ENCODE measurements around the gene PIEZO1. TPM values are rescaled to one million over a fixed set of nuclear protein-coding genes. Genes with fewer than 3 reads are reported as not detected.

PIEZO1 gene
- total and polyA plus RNA-seq, 2 experiments from 2014 or later = 30.4 to 70.1 TPM

DNA sequence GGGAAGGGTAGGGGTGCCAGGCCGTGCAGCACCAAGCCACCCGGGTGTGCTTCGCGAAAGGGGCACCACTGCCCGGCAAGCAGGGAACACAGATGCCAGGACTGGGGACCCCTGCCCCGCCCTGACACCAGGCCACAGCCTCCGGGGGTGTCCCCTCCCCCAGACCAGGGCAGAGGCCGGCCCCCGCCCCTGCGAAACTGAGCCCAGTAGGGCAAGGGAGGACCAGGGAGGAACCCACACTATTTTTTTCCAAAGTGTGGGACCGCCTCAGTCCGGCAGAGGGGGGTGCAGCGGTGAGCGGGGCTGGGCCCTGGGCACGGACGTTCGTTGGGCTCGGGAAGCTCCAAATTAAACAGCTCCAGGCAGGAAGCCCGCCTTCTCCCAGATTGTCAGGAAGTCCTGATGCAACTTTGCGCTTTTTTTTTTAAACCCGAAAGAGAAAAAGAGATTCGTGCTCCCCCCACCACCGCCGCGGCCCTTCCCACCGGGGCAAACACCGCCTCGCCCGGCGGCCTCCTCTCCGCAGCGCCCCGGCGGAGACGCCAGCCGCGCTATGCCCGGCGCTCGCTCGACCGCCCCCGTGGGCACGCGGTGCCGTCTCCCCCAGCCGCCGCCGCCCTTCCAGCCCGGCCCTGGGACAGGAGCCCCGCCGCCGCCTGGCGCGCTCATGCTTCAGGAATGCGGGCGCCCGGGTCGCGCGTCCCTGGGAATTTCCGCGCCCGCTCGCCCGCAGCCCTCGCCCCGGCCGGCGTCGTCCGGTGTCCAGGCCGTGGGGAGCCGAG, 755 bp downstream of the PIEZO1 start:
- peaks cover 28% of the 10 kb centered on the region for H3K4me1 Mint-ChIP-seq
- no peaks in the 10 kb centered on the region for H3K36me3 ChIP-seq (ENCODE audit: insufficient read depth)
- peak overlapping the region; percentile 77 for H3K4me3 Mint-ChIP-seq
- TF ChIP-seq EZH2 (IDR thresholded peaks at IDR 0.05; ENCODE audit: low read depth, unreplicated experiment) = no peak
- TF ChIP-seq, protein P1, sequence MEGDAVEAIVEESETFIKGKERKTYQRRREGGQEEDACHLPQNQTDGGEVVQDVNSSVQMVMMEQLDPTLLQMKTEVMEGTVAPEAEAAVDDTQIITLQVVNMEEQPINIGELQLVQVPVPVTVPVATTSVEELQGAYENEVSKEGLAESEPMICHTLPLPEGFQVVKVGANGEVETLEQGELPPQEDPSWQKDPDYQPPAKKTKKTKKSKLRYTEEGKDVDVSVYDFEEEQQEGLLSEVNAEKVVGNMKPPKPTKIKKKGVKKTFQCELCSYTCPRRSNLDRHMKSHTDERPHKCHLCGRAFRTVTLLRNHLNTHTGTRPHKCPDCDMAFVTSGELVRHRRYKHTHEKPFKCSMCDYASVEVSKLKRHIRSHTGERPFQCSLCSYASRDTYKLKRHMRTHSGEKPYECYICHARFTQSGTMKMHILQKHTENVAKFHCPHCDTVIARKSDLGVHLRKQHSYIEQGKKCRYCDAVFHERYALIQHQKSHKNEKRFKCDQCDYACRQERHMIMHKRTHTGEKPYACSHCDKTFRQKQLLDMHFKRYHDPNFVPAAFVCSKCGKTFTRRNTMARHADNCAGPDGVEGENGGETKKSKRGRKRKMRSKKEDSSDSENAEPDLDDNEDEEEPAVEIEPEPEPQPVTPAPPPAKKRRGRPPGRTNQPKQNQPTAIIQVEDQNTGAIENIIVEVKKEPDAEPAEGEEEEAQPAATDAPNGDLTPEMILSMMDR (conservative IDR thresholded peaks at IDR 0.05; ENCODE audit: low read depth in 2 of 2) = peak; percentile 43 to 44
- peaks cover 48% of the 10 kb centered on the region for H3K79me2 ChIP-seq (replicated peaks; ENCODE audit: insufficient read depth)
- H3K4me2 ChIP-seq = peak overlapping the region; percentile 82
- H3K36me3 Mint-ChIP-seq (ENCODE audit: low read depth) = no peaks in the 10 kb centered on the region
- H3K27me3 Mint-ChIP-seq (ENCODE audit: insufficient read depth, low read depth, poor library complexity) = peaks cover 14% of the 10 kb centered on the region
- H3K27me3 ChIP-seq (ENCODE audit: insufficient read depth) = peaks cover 4% of the 10 kb centered on the region; the same call in 1 of the 2 replicates
- DNase-seq (ENCODE audit: low spot score) = peak; percentile 83
- H3K27ac Mint-ChIP-seq = no peak overlapping the region
- H3K9me2 ChIP-seq (ENCODE audit: insufficient read depth) = no peaks in the 10 kb centered on the region
- H3K4me3 ChIP-seq = peak overlapping the region; percentile 65
- H3K27ac ChIP-seq (ENCODE audit: low read depth) = no peak overlapping the region
- peak; percentile 70 for ATAC-seq
- peaks cover 10% of the 10 kb centered on the region; the same call in 1 of the 2 replicates for H3K4me1 ChIP-seq (ENCODE audit: insufficient read depth)
- H3K9me3 Mint-ChIP-seq = no peaks in the 10 kb centered on the region
- 0 out of 2 replicates have a peak overlapping the region, but pooled peaks have one; percentile 28 for H2AFZ ChIP-seq
- H3F3A ChIP-seq (replicated peaks; ENCODE audit: low read depth) = peaks cover 9% of the 10 kb centered on the region; the same call in 1 of the 2 replicates
- 0 out of 2 replicates have a peak, but pooled peaks cover 7% of the 10 kb centered on the region for H4K20me1 ChIP-seq (replicated peaks; ENCODE audit: insufficient read depth)

DNA sequence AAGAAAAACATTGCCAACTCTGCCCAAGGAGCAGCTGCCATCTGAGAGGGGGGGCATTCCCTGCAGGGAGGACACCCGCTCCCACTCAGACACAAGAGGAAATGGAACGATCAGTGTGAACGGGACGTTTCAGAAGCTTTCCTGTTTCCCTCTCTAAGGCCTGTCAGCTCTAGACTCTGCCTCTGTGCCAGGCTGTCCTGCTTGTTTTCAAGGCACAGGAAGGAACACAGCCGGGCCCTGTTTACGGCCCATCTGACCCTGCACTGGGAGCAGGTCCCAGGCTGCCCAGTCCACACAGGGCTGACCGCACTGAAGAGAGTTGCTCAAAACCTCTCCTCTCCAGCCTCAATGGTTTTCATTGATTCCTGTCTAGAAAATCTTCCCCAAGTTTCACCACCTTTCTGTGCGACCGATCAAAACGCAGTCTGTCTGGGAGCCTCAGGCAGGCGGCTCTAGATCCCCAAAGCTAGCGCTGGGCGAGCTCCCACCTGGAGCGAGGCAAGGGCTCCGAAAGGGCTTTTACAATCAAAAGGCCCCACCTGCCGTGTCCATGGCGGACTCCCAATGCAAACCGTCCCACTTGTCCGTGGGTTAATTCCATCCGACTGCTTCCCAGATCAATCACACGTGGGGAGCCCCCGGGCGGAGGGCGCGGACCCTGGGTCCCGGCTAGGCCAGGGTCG, 1.5 kb downstream of the PIEZO1 start:
- Histone ChIP-seq H3K4me1 (ENCODE audit: insufficient read depth) (peaks cover 11% of the 10 kb centered on the region; the same call in 1 of the 2 replicates), H3K36me3 (ENCODE audit: insufficient read depth) (no peaks in the 10 kb centered on the region), H3K79me2 (replicated peaks; ENCODE audit: insufficient read depth) (peaks cover 55% of the 10 kb centered on the region), H3K4me3 (peak overlapping the region; percentile 65), H3K9me2 (ENCODE audit: insufficient read depth) (no peaks in the 10 kb centered on the region), H4K20me1 (replicated peaks; ENCODE audit: insufficient read depth) (0 out of 2 replicates have a peak, but pooled peaks cover 7% of the 10 kb centered on the region), H3F3A (replicated peaks; ENCODE audit: low read depth) (peaks cover 9% of the 10 kb centered on the region; the same call in 1 of the 2 replicates), H3K27me3 (ENCODE audit: insufficient read depth) (peaks cover 4% of the 10 kb centered on the region; the same call in 1 of the 2 replicates), H2AFZ (0 out of 2 replicates have a peak overlapping the region, but pooled peaks have one; percentile 28), H3K27ac (ENCODE audit: low read depth) (no peak overlapping the region), H3K4me2 (peak overlapping the region; percentile 82)
- Mint-ChIP-seq H3K36me3 (ENCODE audit: low read depth) (no peaks in the 10 kb centered on the region), H3K27me3 (ENCODE audit: insufficient read depth, low read depth, poor library complexity) (peaks cover 14% of the 10 kb centered on the region), H3K4me3 (peak overlapping the region; percentile 48), H3K4me1 (peaks cover 31% of the 10 kb centered on the region), H3K9me3 (no peaks in the 10 kb centered on the region), H3K27ac (no peak overlapping the region)
- DNase-seq (ENCODE audit: low spot score) (no peak), ATAC-seq (peak; percentile 5)
- TF ChIP-seq ZNF114 (CRISPR knock-in tag; IDR thresholded peaks at IDR 0.05) (no peak), EZH2phosphoT487 (IDR thresholded peaks at IDR 0.05; ENCODE audit: unreplicated experiment) (no peak)
- TF ChIP-seq, protein P2, sequence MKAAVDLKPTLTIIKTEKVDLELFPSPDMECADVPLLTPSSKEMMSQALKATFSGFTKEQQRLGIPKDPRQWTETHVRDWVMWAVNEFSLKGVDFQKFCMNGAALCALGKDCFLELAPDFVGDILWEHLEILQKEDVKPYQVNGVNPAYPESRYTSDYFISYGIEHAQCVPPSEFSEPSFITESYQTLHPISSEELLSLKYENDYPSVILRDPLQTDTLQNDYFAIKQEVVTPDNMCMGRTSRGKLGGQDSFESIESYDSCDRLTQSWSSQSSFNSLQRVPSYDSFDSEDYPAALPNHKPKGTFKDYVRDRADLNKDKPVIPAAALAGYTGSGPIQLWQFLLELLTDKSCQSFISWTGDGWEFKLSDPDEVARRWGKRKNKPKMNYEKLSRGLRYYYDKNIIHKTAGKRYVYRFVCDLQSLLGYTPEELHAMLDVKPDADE (IDR thresholded peaks at IDR 0.05) = no peak
- TF ChIP-seq, protein P3, sequence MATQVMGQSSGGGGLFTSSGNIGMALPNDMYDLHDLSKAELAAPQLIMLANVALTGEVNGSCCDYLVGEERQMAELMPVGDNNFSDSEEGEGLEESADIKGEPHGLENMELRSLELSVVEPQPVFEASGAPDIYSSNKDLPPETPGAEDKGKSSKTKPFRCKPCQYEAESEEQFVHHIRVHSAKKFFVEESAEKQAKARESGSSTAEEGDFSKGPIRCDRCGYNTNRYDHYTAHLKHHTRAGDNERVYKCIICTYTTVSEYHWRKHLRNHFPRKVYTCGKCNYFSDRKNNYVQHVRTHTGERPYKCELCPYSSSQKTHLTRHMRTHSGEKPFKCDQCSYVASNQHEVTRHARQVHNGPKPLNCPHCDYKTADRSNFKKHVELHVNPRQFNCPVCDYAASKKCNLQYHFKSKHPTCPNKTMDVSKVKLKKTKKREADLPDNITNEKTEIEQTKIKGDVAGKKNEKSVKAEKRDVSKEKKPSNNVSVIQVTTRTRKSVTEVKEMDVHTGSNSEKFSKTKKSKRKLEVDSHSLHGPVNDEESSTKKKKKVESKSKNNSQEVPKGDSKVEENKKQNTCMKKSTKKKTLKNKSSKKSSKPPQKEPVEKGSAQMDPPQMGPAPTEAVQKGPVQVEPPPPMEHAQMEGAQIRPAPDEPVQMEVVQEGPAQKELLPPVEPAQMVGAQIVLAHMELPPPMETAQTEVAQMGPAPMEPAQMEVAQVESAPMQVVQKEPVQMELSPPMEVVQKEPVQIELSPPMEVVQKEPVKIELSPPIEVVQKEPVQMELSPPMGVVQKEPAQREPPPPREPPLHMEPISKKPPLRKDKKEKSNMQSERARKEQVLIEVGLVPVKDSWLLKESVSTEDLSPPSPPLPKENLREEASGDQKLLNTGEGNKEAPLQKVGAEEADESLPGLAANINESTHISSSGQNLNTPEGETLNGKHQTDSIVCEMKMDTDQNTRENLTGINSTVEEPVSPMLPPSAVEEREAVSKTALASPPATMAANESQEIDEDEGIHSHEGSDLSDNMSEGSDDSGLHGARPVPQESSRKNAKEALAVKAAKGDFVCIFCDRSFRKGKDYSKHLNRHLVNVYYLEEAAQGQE (IDR thresholded peaks at IDR 0.05; ENCODE audit: unreplicated experiment) = no peak

All from GM23338 (cell line).